Effector memory CD8-positive, alpha-beta T cell (primary cell): ENCODE data around the gene NLRC3.
"Not testable (repeated sequence)": the region's sequence is repeated elsewhere in the genome, so short reads cannot be mapped to it uniquely, and the experiment has no call there.

Experiments used
- ATAC-seq: fragments of 150-1000 bp; cut with Tn5 transposase; replicated peaks from 2 replicates; pipeline ENCODE4 v1.10.0; 2021; ENCODE audit warnings: mild to moderate bottlenecking, moderate library complexity
- DNase-seq, 3 experiments: peaks; one replicate each; pipeline ENCODE4 v3.0.0; 2021
- H3K27ac Mint-ChIP-seq, 2 donors: one replicate each; pipeline ENCODE4 v1.8.0; 2022; ENCODE audit warnings: mild to moderate bottlenecking in 2 of 2, mixed read lengths in 2 of 2, moderate library complexity in 2 of 2
- H3K27me3 Mint-ChIP-seq, 2 donors: one replicate each; pipeline ENCODE4 v1.8.0; 2022; ENCODE audit warnings: mixed read lengths in 2 of 2
- H3K36me3 Mint-ChIP-seq: one replicate; pipeline ENCODE4 v1.8.0; 2022; ENCODE audit warnings: mild to moderate bottlenecking, moderate library complexity, mixed read lengths; ENCODE audit not compliant: insufficient read depth
- H3K4me1 Mint-ChIP-seq, 2 donors: one replicate each; pipeline ENCODE4 v1.8.0; 2022; ENCODE audit warnings: low read depth in 2 of 2, mixed read lengths in 2 of 2
- H3K4me3 Mint-ChIP-seq, 2 donors: one replicate each; pipeline ENCODE4 v1.8.0; 2022; ENCODE audit warnings: mild to moderate bottlenecking in 2 of 2, mixed read lengths in 2 of 2, moderate library complexity in 2 of 2
- H3K9me3 Mint-ChIP-seq, 2 donors: one replicate each; pipeline ENCODE4 v1.8.0; 2022; ENCODE audit warnings: mixed read lengths in 2 of 2

The NLRC3 gene

DNA sequence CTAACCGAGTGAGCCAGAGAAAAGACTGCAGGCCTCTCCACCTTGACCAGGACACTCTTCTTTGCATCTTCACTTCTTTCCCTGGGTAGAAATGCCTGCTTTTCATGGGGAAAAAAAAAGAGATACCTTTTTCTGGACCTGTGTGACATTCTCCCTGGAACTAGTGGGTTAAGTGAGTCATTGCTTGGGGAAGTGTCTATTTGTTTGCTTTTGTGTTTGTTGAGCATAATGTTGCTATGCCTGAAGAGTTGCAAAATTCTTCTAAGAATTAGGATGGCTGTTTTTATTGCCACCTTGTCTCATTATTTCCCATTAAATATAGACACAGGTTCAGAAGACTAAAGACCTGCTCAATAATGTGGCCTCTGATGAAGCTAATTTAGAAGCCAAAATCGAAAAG lies 57.6 kb downstream of the NLRC3 start:
- H3K9me3 Mint-ChIP-seq, result no peaks in the 10 kb centered on the region
- DNase-seq, result no peak
- peaks cover 0 to 4% of the 10 kb centered on the region in 2 donors for H3K4me1 Mint-ChIP-seq
- H3K27me3 Mint-ChIP-seq, result no peaks in the 10 kb centered on the region
- no peak for ATAC-seq
- H3K27ac Mint-ChIP-seq, result peak overlapping the region in 1 of 2 donors; percentile 73
- peaks cover 22% of the 10 kb centered on the region for H3K36me3 Mint-ChIP-seq
- no peak overlapping the region for H3K4me3 Mint-ChIP-seq

DNA sequence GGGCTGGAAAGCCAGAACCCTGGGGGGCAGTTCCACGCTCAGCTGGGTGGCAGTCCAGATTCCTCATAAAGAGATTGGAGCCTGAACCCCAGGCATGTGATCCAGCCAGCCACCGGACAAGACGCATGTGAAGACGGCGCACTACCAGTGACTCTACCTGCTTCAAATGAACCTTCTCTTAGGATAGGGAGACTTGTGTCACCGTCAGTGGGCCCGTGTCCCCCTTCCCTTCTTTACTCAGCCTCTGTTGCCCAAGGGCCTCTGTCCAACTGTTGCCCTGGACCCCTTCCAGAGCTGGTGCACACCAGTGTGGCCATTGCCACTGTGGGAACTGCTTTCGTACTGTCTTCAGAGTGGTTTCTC lies 58.2 kb downstream of the NLRC3 start:
- DNase-seq, result no peak
- H3K4me1 Mint-ChIP-seq, result peaks cover 0 to 4% of the 10 kb centered on the region in 2 donors
- H3K4me3 Mint-ChIP-seq, result no peak overlapping the region
- no peak for ATAC-seq
- no peaks in the 10 kb centered on the region for H3K9me3 Mint-ChIP-seq
- H3K27me3 Mint-ChIP-seq, result no peaks in the 10 kb centered on the region
- peaks cover 17% of the 10 kb centered on the region for H3K36me3 Mint-ChIP-seq
- H3K27ac Mint-ChIP-seq, result no peak overlapping the region

DNA sequence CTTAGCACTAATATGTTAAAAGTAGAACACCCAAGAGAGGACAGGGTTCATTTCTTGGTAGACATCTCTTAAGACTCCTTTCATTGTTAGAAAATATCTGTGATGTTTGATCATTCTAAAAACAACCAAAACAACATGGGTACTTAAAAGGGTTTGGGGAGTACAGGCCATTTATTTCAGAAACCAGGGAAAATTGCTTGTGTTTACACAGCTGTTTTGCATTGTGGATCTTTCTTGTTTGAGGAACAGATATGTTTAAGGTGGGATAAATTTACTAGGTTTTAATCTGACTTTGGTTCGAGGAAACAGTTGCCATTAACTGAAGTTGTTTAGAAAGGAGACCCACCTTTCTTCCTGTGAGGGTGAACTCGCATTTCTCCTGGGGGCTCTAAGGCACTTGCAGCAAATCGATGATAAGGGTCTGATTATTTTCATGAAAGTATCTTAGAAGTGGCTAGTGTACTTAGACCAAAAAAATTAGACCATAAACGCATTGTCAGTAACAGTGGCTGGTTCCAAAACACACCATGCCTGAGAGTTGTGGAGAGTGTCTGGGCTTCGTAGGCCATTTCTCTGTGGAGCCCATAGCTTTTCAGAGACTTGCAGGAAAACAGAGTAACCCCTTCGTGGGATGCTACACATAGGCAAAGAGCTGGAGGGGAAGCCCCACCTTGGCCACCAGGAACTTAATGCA lies 58.8 kb downstream of the NLRC3 start:
- ATAC-seq (no peak), DNase-seq (no peak)
- Mint-ChIP-seq H3K27me3 (no peaks in the 10 kb centered on the region), H3K27ac (no peak overlapping the region), H3K4me3 (no peak overlapping the region), H3K4me1 (peaks cover 1 to 4% of the 10 kb centered on the region in 2 donors), H3K9me3 (no peaks in the 10 kb centered on the region), H3K36me3 (peaks cover 19% of the 10 kb centered on the region)

DNA sequence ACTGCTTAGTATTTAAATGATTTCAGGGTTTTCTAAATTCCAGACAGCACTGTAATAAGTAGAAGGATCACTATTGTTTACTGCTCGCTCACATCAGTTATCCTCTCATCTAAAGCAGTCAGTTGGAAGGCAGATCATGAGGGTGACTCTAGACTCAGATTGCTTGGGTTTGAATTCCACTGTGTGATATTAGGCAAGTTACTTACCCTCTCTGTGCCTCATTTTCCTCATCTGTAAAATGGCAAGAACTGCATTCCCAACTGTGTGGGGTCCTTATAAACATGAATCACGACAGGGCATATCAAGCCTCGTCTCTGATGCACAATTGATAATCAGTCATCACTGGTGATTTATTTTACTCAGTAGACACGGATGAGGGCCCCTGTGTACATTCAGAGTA lies 61.3 kb downstream of the NLRC3 start:
- Mint-ChIP-seq H3K4me1 (peaks cover 4 to 6% of the 10 kb centered on the region in 2 donors), H3K9me3 (no peaks in the 10 kb centered on the region), H3K36me3 (peaks cover 27% of the 10 kb centered on the region), H3K27me3 (no peaks in the 10 kb centered on the region), H3K27ac (no peak overlapping the region), H3K4me3 (no peak overlapping the region)
- ATAC-seq (no peak), DNase-seq (no peak)

DNA sequence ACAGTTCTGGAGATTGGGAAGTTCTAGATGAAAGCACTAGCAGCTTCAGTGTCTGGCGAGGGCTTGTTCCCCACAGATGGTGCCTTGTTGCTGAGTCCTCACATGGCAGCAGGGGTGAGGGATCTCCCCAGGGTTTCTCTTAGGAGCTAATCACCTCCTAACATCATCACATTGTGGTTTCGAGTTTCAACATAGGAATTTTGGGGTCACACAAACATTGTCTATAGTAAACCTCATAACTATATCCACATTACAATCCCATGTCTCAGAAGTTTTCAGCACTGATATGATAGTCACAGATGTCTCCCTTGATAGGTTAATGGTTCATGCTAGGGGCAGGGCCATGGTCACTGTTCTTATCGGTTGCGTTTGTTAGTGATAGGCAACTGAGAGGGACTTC lies 62.6 kb downstream of the NLRC3 start:
- DNase-seq (no peak), ATAC-seq (no peak)
- peak overlapping the region in 1 of 2 donors; percentile 30 for H3K27ac Mint-ChIP-seq
- H3K36me3 Mint-ChIP-seq, result peaks cover 22% of the 10 kb centered on the region
- H3K4me3 Mint-ChIP-seq, result no peak overlapping the region
- no peaks in the 10 kb centered on the region for H3K27me3 Mint-ChIP-seq
- peaks cover 11 to 15% of the 10 kb centered on the region in 2 donors for H3K4me1 Mint-ChIP-seq
- no peaks in the 10 kb centered on the region for H3K9me3 Mint-ChIP-seq

DNA sequence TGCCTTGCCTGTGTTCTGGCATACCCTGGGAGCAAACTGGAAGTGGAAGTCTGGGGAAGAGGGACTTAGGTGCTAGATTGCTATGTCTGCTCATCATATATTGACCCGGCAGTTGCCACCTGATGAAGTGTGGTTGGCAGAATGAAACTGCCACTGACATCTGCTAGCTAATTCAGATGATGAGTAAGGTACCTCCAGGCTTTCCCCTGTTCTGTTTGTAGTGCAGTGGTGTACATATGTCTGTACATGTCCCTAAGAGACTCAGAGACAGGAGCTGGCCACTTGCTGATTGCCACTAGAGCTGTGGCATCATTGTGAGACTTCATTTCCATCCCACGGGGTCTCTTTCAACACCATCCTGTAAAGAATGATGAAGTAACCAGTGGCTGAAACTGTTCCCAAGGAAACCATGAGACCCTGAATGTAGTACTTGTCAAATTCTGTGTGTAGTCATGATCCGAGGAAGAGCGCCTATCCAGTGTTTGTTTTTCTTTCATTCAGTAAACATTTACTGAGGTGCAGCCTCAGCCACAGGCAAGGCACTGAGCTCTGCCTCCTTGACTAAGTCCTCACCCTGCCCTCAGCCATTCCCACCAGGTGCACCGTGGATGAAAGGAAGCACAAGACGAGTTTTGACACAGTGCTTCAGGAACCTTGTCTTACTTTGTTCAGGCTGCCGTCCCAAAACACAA lies 63.2 kb downstream of the NLRC3 start:
- Mint-ChIP-seq H3K27me3 (no peaks in the 10 kb centered on the region), H3K4me1 (peaks cover 15 to 20% of the 10 kb centered on the region in 2 donors), H3K27ac (peak overlapping the region in 1 of 2 donors; percentile 74), H3K9me3 (no peaks in the 10 kb centered on the region), H3K4me3 (no peak overlapping the region), H3K36me3 (peaks cover 21% of the 10 kb centered on the region)
- ATAC-seq (no peak), DNase-seq (no peak)

DNA sequence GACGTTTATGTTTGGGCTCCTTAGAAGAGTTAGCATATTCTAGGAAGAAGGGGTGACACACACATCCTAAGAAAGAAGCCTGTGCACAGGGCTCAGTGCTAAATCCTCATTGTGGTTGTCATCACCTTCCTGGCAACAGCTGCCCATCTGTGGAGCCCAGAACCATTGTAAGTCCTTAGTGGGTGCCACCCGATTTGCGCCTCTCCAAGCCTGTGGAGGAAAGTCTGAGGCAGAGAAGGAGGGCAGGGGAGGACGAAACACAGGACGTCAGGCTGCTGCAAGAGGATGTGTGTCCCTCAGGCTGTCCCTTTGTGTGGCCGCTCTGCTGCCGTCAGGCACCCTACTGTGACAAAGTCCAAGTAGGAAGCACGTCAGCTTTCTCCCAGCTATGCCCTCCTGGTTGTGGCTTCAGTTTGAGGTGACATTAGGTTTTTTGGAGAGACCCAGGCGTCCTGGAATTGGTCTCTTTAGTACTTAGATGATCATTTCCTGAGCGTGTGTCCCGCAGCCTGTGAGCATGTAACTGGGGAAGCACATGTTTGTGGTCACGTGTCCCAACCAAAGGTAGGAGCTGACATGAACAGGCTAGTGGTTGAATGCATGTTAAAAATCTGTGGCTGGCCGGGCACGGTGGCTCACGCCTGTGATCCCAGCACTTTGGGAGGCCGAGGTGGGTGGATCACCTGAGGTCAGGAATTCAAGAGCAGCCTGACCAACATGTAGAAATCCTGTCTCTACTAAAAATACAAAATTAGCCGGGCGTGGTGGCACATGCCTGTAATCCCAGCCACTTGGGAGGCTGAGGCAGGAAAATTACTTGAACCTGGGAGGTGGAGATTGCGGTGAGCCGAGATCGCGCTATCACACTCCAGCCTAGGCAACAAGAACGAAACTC lies 65.7 kb downstream of the NLRC3 start:
- Mint-ChIP-seq H3K36me3 (peaks cover 28% of the 10 kb centered on the region), H3K9me3 (no peaks in the 10 kb centered on the region), H3K27ac (peak overlapping the region; percentile 91), H3K4me3 (no peak overlapping the region), H3K4me1 (peaks cover 26 to 28% of the 10 kb centered on the region in 2 donors), H3K27me3 (no peaks in the 10 kb centered on the region)
- ATAC-seq, result no peak
- DNase-seq, result no peak

DNA sequence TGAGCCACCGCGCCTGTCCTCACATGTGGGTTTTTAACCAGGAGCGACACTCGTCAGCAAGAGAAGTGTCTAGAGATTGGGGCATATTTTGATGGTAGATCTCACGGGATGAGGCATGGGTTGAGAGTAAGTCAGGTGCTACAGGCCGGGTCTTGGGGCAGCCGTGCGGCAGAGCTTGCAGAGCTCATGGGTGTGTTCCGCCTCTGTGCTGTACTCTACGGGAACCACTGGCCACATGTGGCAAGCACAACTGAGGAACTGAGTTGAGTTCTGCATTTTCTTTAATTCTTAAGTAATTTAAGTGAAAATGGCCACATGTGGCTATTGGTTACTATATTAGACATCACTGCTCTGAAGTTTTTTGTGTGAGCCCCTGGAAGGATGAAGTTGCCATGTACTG lies 66.8 kb downstream of the NLRC3 start:
- Mint-ChIP-seq H3K27ac (peak overlapping the region; percentile 91), H3K36me3 (peaks cover 24% of the 10 kb centered on the region), H3K4me3 (peak overlapping the region; percentile 56 to 57), H3K4me1 (peaks cover 26 to 30% of the 10 kb centered on the region in 2 donors), H3K27me3 (no peaks in the 10 kb centered on the region), H3K9me3 (no peaks in the 10 kb centered on the region)
- ATAC-seq (no peak), DNase-seq (no peak)

DNA sequence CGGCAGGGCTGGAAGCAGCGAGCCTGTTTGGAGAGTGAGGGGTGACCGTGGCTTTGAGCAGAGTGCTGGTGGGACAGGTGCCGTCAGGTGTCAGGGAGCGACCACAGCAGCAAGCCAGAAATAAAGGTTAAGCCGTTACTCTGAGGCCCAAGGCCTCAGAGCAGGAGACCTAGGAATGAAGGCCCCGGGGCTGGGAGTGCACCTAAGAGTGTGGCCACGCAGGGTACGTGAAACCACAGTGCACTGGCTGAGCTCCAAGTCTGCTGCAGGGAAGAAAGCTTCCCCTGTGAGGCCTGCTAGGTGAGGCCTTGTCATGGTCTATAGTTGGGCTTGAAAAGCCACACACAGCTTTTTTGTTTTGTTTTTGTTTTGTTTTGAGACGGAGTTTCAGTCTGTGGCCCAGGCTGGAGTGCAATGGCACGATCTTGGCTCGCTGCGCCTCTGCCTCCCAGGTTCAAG lies 67.7 kb downstream of the NLRC3 start:
- Mint-ChIP-seq H3K27me3 (no peaks in the 10 kb centered on the region), H3K4me3 (peak overlapping the region; percentile 56 to 57), H3K36me3 (peaks cover 30% of the 10 kb centered on the region), H3K27ac (peak overlapping the region; percentile 91), H3K4me1 (peaks cover 26 to 30% of the 10 kb centered on the region in 2 donors), H3K9me3 (no peaks in the 10 kb centered on the region)
- DNase-seq (peak; percentile 64 to 74 (median 66)), ATAC-seq (peak; percentile 100)

DNA sequence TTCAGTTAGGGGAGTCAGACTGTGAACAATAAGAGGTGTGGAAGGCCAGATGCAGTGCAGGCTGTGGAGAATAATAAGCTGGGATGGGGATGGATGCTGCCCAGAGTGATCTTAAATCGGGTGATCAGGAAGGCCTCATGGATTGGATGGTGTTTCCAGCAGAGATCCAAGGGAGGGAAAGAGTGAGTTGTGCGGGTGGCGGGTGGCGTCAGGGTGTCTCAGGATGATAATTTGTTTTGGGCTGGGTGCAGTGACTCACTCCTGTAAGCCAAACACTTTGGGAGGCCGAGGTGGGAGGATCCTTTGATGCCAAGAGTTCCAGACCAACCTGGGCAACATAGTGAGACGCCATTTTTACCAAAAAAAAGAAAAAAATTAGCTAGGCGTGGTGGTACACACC lies 68.5 kb downstream of the NLRC3 start:
- ATAC-seq, result no peak
- Mint-ChIP-seq H3K4me3 (peak overlapping the region; percentile 36 to 56), H3K27ac (peak overlapping the region; percentile 91), H3K4me1 (peaks cover 28 to 34% of the 10 kb centered on the region in 2 donors), H3K9me3 (no peaks in the 10 kb centered on the region), H3K36me3 (peaks cover 31% of the 10 kb centered on the region), H3K27me3 (no peaks in the 10 kb centered on the region)
- no peak for DNase-seq

DNA sequence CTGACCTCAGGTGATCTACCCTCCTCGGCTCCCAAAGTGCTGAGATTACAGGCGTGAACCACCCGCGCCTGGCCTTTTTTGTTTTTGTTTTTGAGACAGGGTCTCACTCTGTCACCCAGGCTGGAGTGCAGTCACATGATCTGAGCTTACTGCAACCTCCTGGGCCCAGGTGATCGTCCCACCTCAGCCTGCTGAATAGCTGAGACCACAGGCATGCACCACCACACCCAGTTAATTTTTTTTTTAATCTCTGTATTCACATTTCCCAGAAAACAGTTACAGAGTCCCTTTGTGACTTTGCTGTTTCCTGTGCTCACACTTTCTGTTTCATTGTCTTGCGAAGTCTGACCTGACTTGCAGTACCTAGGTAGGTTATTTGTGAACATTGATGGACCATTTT lies 73.7 kb downstream of the NLRC3 start:
- DNase-seq (peak in 1 of 3 experiments; percentile 17), ATAC-seq (peak; percentile 12)
- Mint-ChIP-seq H3K36me3 (peaks cover 47% of the 10 kb centered on the region), H3K4me3 (peak overlapping the region; percentile 73 to 87), H3K27ac (peak overlapping the region; percentile 91 to 95), H3K27me3 (no peaks in the 10 kb centered on the region), H3K4me1 (peaks cover 38 to 44% of the 10 kb centered on the region in 2 donors), H3K9me3 (no peaks in the 10 kb centered on the region)

DNA sequence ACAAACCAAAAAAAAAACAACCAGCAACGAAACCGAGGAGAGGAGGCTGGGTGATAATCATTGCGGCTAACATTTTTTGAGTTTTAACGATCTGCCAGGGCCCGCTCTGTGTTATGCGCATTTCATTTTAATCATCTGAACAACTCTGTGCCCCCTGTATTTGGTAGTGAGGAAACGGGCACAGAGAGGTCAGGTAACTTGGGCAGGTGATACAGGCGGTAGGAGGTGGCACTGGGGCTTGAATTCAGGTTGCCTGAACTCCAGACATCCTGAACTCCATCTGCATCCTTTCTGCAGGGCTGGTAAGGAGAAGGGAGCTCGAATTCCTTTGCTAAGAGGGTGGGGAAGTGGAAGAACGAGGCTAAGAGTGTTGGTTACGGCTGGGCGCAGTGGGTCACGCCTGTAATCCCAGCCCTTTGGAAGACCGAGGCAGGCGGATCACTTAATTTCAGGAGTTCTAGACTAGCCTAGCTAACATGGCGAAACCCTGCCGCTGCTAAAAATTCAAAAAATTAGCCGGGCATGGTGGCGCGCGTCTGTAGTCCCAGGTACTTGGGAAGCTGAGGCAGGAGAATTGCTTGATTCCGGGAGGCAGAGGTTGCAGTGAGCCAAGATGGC lies 75.3 kb downstream of the NLRC3 start:
- H3K27me3 Mint-ChIP-seq, result no peaks in the 10 kb centered on the region
- peaks cover 32 to 40% of the 10 kb centered on the region in 2 donors for H3K4me1 Mint-ChIP-seq
- H3K9me3 Mint-ChIP-seq, result no peaks in the 10 kb centered on the region
- no peak for DNase-seq
- ATAC-seq, result no peak
- peak overlapping the region; percentile 94 to 95 for H3K27ac Mint-ChIP-seq
- H3K4me3 Mint-ChIP-seq, result peak overlapping the region; percentile 82 to 87
- peaks cover 41% of the 10 kb centered on the region for H3K36me3 Mint-ChIP-seq

DNA sequence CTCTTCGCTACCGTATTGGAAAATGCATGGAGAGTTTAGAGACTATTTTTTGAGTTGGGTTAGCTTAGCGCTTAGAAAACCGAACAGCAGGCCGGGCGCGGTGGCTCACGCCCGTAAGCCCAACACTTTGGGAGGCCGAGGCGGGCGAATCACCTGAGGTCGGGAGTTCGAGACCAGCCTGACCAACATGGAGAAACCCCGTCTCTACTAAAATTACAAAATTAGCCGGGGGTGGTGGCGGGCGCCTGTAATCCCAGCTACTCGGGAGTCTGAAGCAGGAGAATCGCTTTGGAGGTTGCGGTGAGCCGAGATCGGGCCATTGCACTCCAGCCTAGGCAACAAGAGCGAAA lies 75.8 kb downstream of the NLRC3 start:
- ATAC-seq, H3K27me3 Mint-ChIP-seq, DNase-seq, H3K9me3 Mint-ChIP-seq: not testable (repeated sequence)
- H3K4me1 Mint-ChIP-seq, result peaks cover 32 to 40% of the 10 kb centered on the region in 2 donors
- H3K27ac Mint-ChIP-seq, result peak overlapping the region; percentile 94 to 95
- H3K36me3 Mint-ChIP-seq, result peaks cover 41% of the 10 kb centered on the region
- peak overlapping the region; percentile 82 to 87 for H3K4me3 Mint-ChIP-seq
